T-helper 2 cell (primary cell): ENCODE measurements around the gene SMARCE1.
"Not testable (repeated sequence)": the region's sequence is repeated elsewhere in the genome, so short reads cannot be mapped to it uniquely, and the experiment has no call there.

Source experiments
- DNase-seq, 5 experiments: peaks; one replicate each; pipeline versions ENCODE4 v3.0.0 to v3.0.0-alpha.2; 2012 to 2022

The SMARCE1 gene

DNA sequence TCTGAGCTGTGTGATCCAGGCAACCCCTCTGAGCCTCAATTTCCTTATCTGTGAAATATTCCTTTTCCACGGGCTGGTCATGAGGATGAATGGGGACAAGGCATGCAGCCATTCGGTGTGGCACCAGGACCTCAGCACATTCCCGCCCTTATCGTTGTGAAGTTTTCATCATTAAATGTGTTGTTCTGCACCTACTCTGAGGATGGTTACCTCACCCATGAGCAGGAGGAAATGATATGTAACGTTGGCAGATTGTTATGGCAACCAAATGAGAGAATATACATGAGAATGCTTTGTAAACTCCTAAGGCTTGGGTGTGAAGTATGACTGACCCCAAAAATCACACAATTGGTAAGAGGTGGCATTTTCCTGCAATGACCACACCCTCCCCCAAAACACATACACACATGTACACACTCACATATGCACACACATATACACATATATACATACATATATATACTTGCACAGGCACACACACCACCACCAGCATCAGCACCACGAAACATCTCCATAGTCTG lies 39.5 kb downstream of the SMARCE1 start:
- DNase-seq, result peak in 2 of 5 experiments; percentile 82 to 86

GRCh38 chr17:40607641-40608040 lies 40.0 kb downstream of the SMARCE1 start:
- DNase-seq, result peak in 3 of 5 experiments; percentile 37 to 77 (median 64)

- DNase-seq, result no peak
Measured at GRCh38 chr17:40606548-40607353, 40.9 kb downstream of the SMARCE1 start.

GRCh38 chr17:40605306-40605705 lies 42.3 kb downstream of the SMARCE1 start:
- peak in 3 of 5 experiments; percentile 59 to 85 (median 60) for DNase-seq

DNA sequence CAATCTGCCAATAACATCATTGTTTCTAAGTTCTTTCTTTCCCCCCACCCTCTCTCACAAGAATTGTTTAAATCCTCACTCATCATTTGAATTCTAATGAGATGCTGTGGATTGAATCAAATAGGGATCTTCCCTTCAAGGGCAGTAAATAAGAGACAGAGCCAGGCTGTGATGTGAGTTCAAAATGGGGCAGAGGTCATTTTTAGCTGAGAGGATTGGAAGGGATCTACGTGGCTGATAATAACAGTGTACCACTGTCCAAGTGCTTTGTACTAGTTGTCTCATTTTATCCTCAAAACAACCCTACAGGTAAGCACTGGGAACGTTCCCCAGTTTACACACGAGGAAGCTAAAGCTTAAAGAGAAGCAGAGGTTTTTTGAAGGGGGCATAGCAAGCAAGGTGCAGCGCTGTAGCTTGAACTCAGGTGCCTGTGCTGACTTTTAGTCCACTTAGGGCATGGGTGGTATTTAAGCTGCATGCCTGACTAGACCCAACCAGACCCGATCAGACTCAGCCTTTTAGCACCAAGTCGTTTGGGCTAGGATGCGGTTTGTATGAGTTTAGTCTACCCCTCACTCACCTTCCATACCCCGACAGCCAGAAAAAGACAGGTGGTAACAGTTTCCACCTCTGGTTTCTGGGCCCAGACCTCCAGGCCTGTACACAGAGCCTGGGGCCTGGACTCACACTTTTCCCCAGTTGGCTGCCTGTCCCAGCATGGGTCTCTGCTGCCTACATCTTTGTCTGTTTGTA lies 43.1 kb downstream of the SMARCE1 start:
- no peak for DNase-seq

GRCh38 chr17:40602445-40603443 lies 44.9 kb downstream of the SMARCE1 start:
- DNase-seq, result peak in 4 of 5 experiments; percentile 41 to 82 (median 62)

- DNase-seq, result no peak
Measured at GRCh38 chr17:40600486-40601046, 47.1 kb downstream of the SMARCE1 start.

GRCh38 chr17:40599468-40599763 lies 48.2 kb downstream of the SMARCE1 start:
- DNase-seq, result no peak

DNA sequence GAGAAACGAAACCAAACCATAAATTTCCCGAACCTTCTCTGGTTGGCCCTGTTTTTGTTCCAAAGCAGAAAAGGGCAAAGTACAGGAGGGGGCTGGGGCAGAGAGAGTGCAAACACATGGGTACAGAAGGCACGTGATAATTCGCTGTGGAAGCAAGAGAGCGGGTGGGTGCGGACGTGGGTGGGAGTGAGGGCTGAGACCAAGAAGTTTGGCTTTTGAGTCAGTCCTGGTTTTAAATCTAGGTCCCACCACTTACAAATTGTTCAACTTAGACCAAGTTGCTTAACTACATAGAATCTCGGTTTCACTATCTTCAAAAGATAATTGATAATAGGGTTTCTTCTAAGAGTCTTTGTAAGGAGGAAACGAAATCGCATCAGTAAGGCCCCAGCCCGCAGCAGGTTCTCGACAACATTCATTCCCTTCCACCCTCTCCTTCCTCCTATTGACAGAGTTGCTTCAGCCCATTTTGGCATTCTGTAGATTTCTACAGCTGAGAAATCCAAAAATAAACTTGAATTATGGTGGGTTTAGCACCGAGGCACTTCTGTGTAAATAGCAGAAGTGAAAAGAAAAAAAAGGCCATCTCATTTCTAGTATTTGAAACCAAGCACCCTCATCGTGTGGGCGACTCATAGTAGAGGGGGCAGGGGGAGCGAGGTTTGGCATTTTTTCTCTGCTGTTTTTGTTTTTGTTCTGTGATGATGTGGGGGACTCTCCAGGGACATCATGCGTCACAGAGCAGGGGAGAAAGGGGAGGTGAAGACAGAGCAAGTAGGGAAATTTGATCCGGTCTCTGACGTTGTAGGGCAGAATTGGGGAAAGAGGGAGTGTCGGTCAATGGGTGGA lies 48.8 kb downstream of the SMARCE1 start:
- DNase-seq, result peak in 4 of 5 experiments; percentile 67 to 91 (median 77)

GRCh38 chr17:40598301-40598618 lies 49.4 kb downstream of the SMARCE1 start:
- DNase-seq, result no peak

DNA sequence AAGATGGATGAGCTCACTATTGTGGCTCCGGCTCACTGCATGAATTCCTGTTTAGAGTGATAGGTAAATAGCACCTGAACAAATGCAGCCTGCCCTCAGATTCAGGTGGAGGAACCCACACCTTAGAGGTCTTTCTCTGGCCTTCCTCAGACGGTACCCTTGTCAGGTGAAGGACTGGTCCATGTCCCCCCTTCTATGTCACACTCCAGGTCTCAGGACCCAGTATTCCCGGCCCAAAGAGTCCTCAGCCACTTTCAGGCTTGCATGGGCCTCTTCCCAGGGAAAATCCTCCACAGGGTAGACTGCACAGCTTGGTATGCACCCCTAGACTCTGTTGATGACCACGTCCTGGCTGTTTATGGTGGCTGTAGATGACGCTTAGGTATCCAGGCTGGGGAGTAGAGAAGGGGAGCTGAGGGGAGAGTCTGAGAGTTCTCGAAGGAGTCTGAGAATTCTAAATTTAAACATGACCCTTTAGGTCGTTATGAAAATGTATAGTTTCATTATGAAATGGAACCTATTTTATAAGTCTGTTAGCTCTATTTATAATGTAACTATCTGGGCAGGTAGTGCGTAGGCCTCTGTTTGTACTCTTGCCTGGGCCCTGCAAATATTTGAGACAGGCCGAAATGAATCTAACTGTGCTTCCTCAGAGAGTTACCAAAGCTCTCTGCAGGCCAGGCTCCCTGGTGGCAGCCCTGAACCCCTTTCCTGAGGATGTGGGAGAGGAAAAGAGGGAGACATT lies 49.9 kb downstream of the SMARCE1 start:
- DNase-seq, result peak in 1 of 5 experiments; percentile 37

GRCh38 chr17:40597156-40597555 lies 50.5 kb downstream of the SMARCE1 start:
- DNase-seq, result no peak

DNA sequence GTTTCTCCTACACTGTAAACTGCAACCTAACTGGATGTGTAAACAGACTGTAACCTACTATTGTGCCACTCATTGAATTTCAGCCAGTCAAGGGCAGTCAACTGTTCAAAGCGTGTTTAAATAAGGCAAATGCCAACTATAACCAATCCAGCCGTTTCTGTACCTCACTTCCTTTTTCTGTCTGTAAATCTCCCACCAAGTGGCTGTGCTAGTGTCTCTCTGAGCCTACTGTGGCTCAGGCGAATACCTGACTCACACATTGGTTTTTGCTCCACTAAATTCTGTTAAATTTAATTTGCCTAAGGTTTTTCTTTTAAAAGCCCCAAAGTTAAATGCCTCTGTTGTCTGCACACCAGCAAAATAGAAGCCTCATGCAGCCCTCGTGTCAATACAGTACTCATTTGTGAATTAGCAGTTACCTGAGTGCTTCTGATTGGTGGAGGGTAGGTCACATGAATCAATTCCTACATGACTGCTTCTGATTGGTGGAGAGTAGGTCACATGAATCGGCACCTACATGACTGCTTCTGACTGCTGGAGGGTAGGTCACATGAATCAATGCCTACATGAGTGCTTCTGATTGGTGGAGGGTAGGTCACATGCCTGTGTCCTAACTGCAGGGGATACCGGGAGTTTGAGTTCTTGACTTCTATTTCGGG lies 51.2 kb downstream of the SMARCE1 start:
- DNase-seq, result peak in 1 of 5 experiments; percentile 64

DNA sequence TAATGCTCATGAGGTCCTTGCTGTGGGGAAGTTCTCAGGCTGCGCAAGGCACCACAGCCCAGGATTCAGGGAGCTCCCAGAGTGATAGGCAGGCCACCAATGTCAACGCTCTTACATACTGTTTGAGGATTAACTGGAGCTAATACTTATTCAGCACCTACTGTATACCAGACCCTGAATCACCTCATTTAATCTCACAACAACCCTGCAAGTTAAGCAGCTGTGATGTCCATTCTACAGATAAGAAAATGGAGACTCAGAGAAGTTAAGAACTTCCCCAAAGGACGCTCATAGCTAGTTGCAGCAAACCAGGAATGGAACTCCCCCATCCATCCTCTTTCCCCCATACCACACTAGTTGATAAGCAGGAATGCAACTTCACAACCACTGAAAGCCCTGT lies 56.9 kb downstream of the SMARCE1 start:
- no peak for DNase-seq

- no peak for DNase-seq
Measured at GRCh38 chr17:40588552-40588951, 59.1 kb downstream of the SMARCE1 start.

- DNase-seq, result not testable (repeated sequence)
Measured at GRCh38 chr17:40586264-40586663, 61.4 kb downstream of the SMARCE1 start.

- not testable (repeated sequence) for DNase-seq
Measured at GRCh38 chr17:40584950-40585349, 62.7 kb downstream of the SMARCE1 start.

GRCh38 chr17:40582328-40582901 lies 65.2 kb downstream of the SMARCE1 start:
- DNase-seq, result peak in 3 of 5 experiments; percentile 46 to 88 (median 61)

- no peak for DNase-seq
Measured at GRCh38 chr17:40580140-40580539, 67.5 kb downstream of the SMARCE1 start.

- no peak for DNase-seq
Measured at GRCh38 chr17:40579471-40579870, 68.1 kb downstream of the SMARCE1 start.
